IMR-90 (cell line): ENCODE data around the gene S1PR4. TPM values are rescaled to one million over a fixed set of nuclear protein-coding genes. Genes with fewer than 3 reads are reported as not detected.

Source experiments
- ATAC-seq: fragments of 200-7000 bp; cut with Tn5 transposase; 2 replicates; pipeline ENCODE4 v1.9.1; 2020; ENCODE audit warnings: low read depth, mild to moderate bottlenecking, moderate library complexity
- BruUV-seq: library from RNA; stranded (reverse); fragments of 400-500 nt; replicated peaks from 2 replicates; lab custom pipeline; 2021; lab: Mats Ljungman, UMichigan
- CTCF ChIA-PET: fragments of 300-600 bp; formaldehyde crosslinking; extraction: SDS; loops from one replicate; lab custom pipeline; 2021; ENCODE audit warnings: antibody characterized with exemption; lab: Yijun Ruan, JAX
- POLR2A ChIA-PET: fragments of 300-600 bp; sonication (Branson Sonifier 250); formaldehyde crosslinking; loops from one replicate; lab custom pipeline; 2022; ENCODE audit warnings: antibody characterized with exemption; ENCODE audit not compliant: unreplicated experiment; lab: Charles Lee
- DNase-seq: peaks from one replicate; pipeline ENCODE4 v3.0.0; 2013
- H2AFZ ChIP-seq: replicated peaks from 2 replicates; pipeline ENCODE3; 2013; ENCODE audit warnings: low read length, mild to moderate bottlenecking; ENCODE audit not compliant: poor library complexity
- H2AK5ac ChIP-seq: 2 replicates; pipeline ENCODE4 v1.6.1; 2013; ENCODE audit warnings: low read depth, low read length, inconsistent platforms
- H2AK9ac ChIP-seq: replicated peaks from 2 replicates; pipeline ENCODE3; 2013; ENCODE audit warnings: mild to moderate bottlenecking, low read depth, low read length, moderate library complexity; ENCODE audit not compliant: poor library complexity
- H2BK120ac ChIP-seq: 2 replicates; pipeline ENCODE4 v1.6.1; 2013; ENCODE audit warnings: low read depth, low read length, inconsistent platforms
- H2BK15ac ChIP-seq: 3 replicates; pipeline ENCODE4 v1.6.1; 2013; ENCODE audit warnings: low read depth, low read length, inconsistent platforms
- H2BK20ac ChIP-seq: 2 replicates; pipeline ENCODE4 v1.6.1; 2013; ENCODE audit warnings: low read depth, mild to moderate bottlenecking, inconsistent platforms, low read length, moderate library complexity
- H2BK5ac ChIP-seq: 2 replicates; pipeline ENCODE4 v1.6.1; 2013; ENCODE audit warnings: mild to moderate bottlenecking, low read depth, low read length, inconsistent platforms; ENCODE audit not compliant: poor library complexity, severe bottlenecking
- H3K14ac ChIP-seq: replicated peaks from 2 replicates; pipeline ENCODE4 v1.6.1; 2013; ENCODE audit warnings: low read depth, low read length, inconsistent platforms
- H3K18ac ChIP-seq: 2 replicates; pipeline ENCODE4 v1.6.1; 2013; ENCODE audit warnings: low read depth, low read length, control low read depth
- H3K23ac ChIP-seq: 2 replicates; pipeline ENCODE4 v1.6.1; 2013; ENCODE audit warnings: low read depth, low read length, inconsistent platforms
- H3K27ac ChIP-seq: 2 replicates; pipeline ENCODE4 v1.5.1; 2013; ENCODE audit warnings: mild to moderate bottlenecking, control low read depth, low read length; ENCODE audit not compliant: insufficient read depth
- H3K27me3 ChIP-seq: 2 replicates; pipeline ENCODE4 v1.6.1; 2013; ENCODE audit warnings: low read length; ENCODE audit not compliant: control insufficient read depth, insufficient read depth
- H3K36me3 ChIP-seq: 2 replicates; pipeline ENCODE4 v1.6.1; 2013; ENCODE audit warnings: low read length, mixed read lengths; ENCODE audit not compliant: control insufficient read depth, insufficient read depth
- H3K4ac ChIP-seq: 2 replicates; pipeline ENCODE4 v1.6.1; 2013; ENCODE audit warnings: low read depth, low read length, inconsistent platforms
- H3K4me1 ChIP-seq: 2 replicates; pipeline ENCODE4 v1.6.1; 2013; ENCODE audit warnings: low read length, mixed read lengths; ENCODE audit not compliant: control insufficient read depth, insufficient read depth
- H3K4me2 ChIP-seq: 2 replicates; pipeline ENCODE4 v1.6.1; 2013; ENCODE audit warnings: low read depth, mild to moderate bottlenecking, control low read depth, low read length, moderate library complexity
- H3K4me3 ChIP-seq: 2 replicates; pipeline ENCODE4 v1.5.1; 2013; ENCODE audit warnings: low read depth, mild to moderate bottlenecking, control low read depth, low read length, moderate library complexity; ENCODE audit not compliant: insufficient read depth
- H3K56ac ChIP-seq: 2 replicates; pipeline ENCODE4 v1.6.1; 2013; ENCODE audit warnings: low read length, inconsistent platforms; ENCODE audit not compliant: insufficient read depth; ENCODE audit errors: extremely low read depth
- H3K79me1 ChIP-seq, 2 experiments: 2 replicates each; pipeline ENCODE4 v1.6.1; 2013; ENCODE audit warnings: low read length in 2 of 2, inconsistent platforms in 1 of 2, low read depth in 1 of 2
- H3K9ac ChIP-seq: 2 replicates; pipeline ENCODE4 v1.6.1; 2013; ENCODE audit warnings: low read depth, low read length, control low read depth
- H3K9me1 ChIP-seq: 2 replicates; pipeline ENCODE4 v1.6.1; 2013; ENCODE audit warnings: low read length, inconsistent platforms; ENCODE audit not compliant: insufficient read depth
- H3K9me3 ChIP-seq: 2 replicates; pipeline ENCODE4 v1.6.1; 2013; ENCODE audit warnings: low read length; ENCODE audit not compliant: control insufficient read depth, insufficient read depth
- H4K20me1 ChIP-seq: 2 replicates; pipeline ENCODE4 v1.6.1; 2013; ENCODE audit warnings: low read length, inconsistent platforms; ENCODE audit not compliant: insufficient read depth
- H4K5ac ChIP-seq: 2 replicates; pipeline ENCODE4 v1.6.1; 2013; ENCODE audit warnings: mild to moderate bottlenecking, low read depth, low read length, control low read depth
- H4K8ac ChIP-seq, 2 experiments: 2 replicates each; pipeline ENCODE4 v1.6.1; 2013; ENCODE audit warnings: low read depth in 2 of 2, low read length in 2 of 2, control low read depth in 1 of 2, inconsistent platforms in 1 of 2
- H4K91ac ChIP-seq: 2 replicates; pipeline ENCODE4 v1.6.1; 2013; ENCODE audit warnings: low read depth, low read length, inconsistent platforms; ENCODE audit not compliant: insufficient read depth
- BHLHE40 ChIP-seq: fragments of 150-350 bp; IDR thresholded peaks from 2 replicates; pipeline ENCODE4 v1.6.1; 2016; ENCODE audit warnings: mild to moderate bottlenecking, low read depth, low read length
- CEBPB ChIP-seq: IDR thresholded peaks from 2 replicates; pipeline ENCODE4 v1.6.1; 2012; ENCODE audit warnings: low read depth, low read length, improper control_type of control experiment
- CHD1 ChIP-seq: IDR thresholded peaks from 2 replicates; pipeline ENCODE4 v1.6.1; 2012; ENCODE audit warnings: low read depth, low read length, improper control_type of control experiment
- FOS ChIP-seq: fragments of 150-350 bp; IDR thresholded peaks from 2 replicates; pipeline ENCODE4 v1.6.1; 2016; ENCODE audit warnings: low read depth, low read length
- MAFK ChIP-seq: IDR thresholded peaks from 2 replicates; pipeline ENCODE4 v1.6.1; 2012; ENCODE audit warnings: low read depth, low read length, improper control_type of control experiment
- MAZ ChIP-seq: IDR thresholded peaks from 2 replicates; pipeline ENCODE4 v1.6.1; 2012; ENCODE audit warnings: low read depth, mild to moderate bottlenecking, low read length, improper control_type of control experiment, moderate library complexity, borderline replicate concordance
- NFE2L2 ChIP-seq: fragments of 150-350 bp; IDR thresholded peaks from 2 replicates; pipeline ENCODE4 v1.6.1; 2016; ENCODE audit warnings: low read depth, mild to moderate bottlenecking, low read length
- POLR2A ChIP-seq: IDR thresholded peaks from 2 replicates; pipeline ENCODE4 v1.6.1; 2012; ENCODE audit warnings: mild to moderate bottlenecking, low read depth, low read length
- RCOR1 ChIP-seq: IDR thresholded peaks from 2 replicates; pipeline ENCODE4 v1.6.1; 2012; ENCODE audit warnings: mild to moderate bottlenecking, low read length, improper control_type of control experiment; ENCODE audit not compliant: insufficient replicate concordance
- RFX5 ChIP-seq: IDR thresholded peaks from 2 replicates; pipeline ENCODE4 v1.8.0; 2012; ENCODE audit warnings: low read depth, mild to moderate bottlenecking, low read length, moderate library complexity
- SMC3 ChIP-seq: fragments of 150-350 bp; IDR thresholded peaks from 2 replicates; pipeline ENCODE4 v1.6.1; 2016; ENCODE audit warnings: low read depth, mild to moderate bottlenecking, antibody characterized with exemption, low read length, moderate library complexity
- WGBS, 2 experiments: methylation state at CpG; one replicate each; pipeline versions ENCODE4 v1.1.5 to v1.1.7; 2013; ENCODE audit warnings: missing lambda C conversion rate in 2 of 2; ENCODE audit not compliant: insufficient read length in 1 of 2; ENCODE audit errors: extremely low coverage in 2 of 2; 5-methylcytosine and 5-hydroxymethylcytosine counted together
- dilution Hi-C: fragments of 300-500 bp; cut with HindIII; formaldehyde crosslinking; loops from one replicate; pipeline ENCODE4 v1.14.3; 2018; ENCODE audit warnings: low sequenced_read_pairs; ENCODE audit not compliant: unreplicated experiment
- in situ Hi-C: fragments of 300-500 bp; cut with MboI; formaldehyde crosslinking; loops from 3 replicates; pipeline ENCODE4 v1.14.3; 2019; ENCODE audit warnings: low sequenced_read_pairs, inconsistent platforms, mixed read lengths
- intact Hi-C: fragments of 100-400 bp; cut with micrococcal nuclease; formaldehyde crosslinking; loops from 2 replicates; pipeline ENCODE4 v1.10.0; 2022
- polyA plus RNA-seq, 3 experiments: library from polyadenylated mRNA; depleted of rRNA; stranded (reverse); fragments of >200 nt; gene quantifications; 2 replicates each; pipeline ENCODE4 v1.2.3, GENCODE V29; 2012; ENCODE audit warnings: low replicate concordance in 1 of 3
- total RNA-seq: library from RNA; depleted of rRNA; stranded (reverse); fragments of >200 nt; gene quantifications from 2 replicates; pipeline ENCODE4 v1.2.3, GENCODE V29; 2012
- TF ChIP-seq, protein P1 (sequence below): fragments of 150-350 bp; IDR thresholded peaks from 2 replicates; pipeline ENCODE4 v1.6.1; 2017; ENCODE audit warnings: mild to moderate bottlenecking, antibody characterized with exemption, low read length, low read depth
- TF ChIP-seq, protein P2 (sequence below): fragments of 150-350 bp; IDR thresholded peaks from 2 replicates; pipeline ENCODE4 v1.6.1; 2016; ENCODE audit warnings: low read depth, mild to moderate bottlenecking, low read length, moderate library complexity, borderline replicate concordance
- TF ChIP-seq, protein P3 (sequence below): conservative IDR thresholded peaks from 2 replicates; pipeline ENCODE4 v1.5.1; 2012; ENCODE audit warnings: mild to moderate bottlenecking, low read depth, low read length, improper control_type of control experiment

The S1PR4 gene
- total and polyA plus RNA-seq, 2 of the 4 experiments (the other 2 are of a cell fraction) = not detected

DNA sequence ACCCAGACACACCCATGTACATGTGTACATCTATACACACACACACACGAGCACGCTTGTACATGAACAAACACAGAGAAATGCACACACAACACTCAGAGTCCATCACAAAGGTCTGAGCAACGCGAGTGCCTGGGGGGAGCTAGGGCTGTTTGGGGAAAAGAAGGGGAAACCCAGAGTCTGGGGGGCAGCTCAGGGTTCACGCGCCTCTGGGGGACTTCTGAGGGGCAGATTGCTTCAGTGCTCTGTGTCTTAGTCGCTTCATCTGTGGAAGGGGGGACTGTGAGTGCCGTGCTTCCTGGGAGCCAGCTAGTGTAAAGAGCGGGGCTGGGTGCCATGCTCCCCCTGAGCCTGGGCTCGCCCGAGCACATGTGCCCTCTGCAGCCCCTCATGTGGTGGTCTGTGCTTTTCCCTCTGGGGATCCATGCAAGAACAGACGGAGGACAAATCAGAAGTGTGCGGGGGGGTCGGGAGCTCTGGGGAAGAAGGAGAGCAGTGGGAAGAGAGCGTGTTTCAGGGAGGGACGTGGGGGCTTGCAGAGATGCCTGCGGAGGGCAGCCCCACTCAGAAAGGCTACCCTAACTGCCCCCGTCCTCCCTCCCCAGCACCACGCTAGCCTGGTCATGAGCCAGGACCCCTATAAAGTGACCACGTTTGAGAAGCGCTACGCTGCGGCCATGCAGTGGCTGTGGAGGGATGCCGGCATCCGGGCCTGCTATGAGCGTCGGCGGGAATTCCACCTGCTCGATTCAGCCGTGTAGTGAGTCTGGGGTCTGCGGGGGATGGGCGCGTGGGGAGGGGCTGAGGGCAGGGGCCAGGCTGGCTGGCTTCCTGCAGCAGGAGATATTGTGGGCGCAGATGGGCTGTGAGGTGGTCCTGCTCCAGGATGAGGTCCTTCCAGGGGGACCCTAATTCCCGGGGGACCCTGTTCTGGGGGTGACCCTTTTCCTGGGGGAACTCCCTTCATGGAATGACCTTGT lies 28.8 kb upstream of the S1PR4 start:
- Histone ChIP-seq H3K14ac (no peak overlapping the region), H3K4me3 (no peak overlapping the region), H4K91ac (no peak overlapping the region), H4K5ac (no peak overlapping the region), H2BK20ac (no peak overlapping the region), H3K56ac (no peak overlapping the region), H3K79me1 (peaks cover 0 to 5% of the 10 kb centered on the region in 2 experiments; a peak in 1 of 4 replicates), H3K23ac (no peak overlapping the region), H3K9me1 (peaks cover 8% of the 10 kb centered on the region; the same call in 1 of the 2 replicates), H2BK5ac (no peak overlapping the region), H2BK120ac (no peak overlapping the region), H3K36me3 (no peaks in the 10 kb centered on the region), H3K27me3 (no peaks in the 10 kb centered on the region), H2AK9ac (no peak overlapping the region), H3K4ac (no peak overlapping the region), H2AK5ac (no peak overlapping the region; the same call in 1 of the 2 replicates), H3K9me3 (no peaks in the 10 kb centered on the region), H2BK15ac (no peak overlapping the region), H3K18ac (no peak overlapping the region), H3K4me2 (no peak overlapping the region), H3K27ac (no peak overlapping the region), H3K4me1 (peaks cover 2% of the 10 kb centered on the region; the same call in 1 of the 2 replicates), H3K9ac (no peak overlapping the region), H4K20me1 (no peaks in the 10 kb centered on the region; the same call in 1 of the 2 replicates), H4K8ac (no peak overlapping the region), H2AFZ (peak overlapping the region; percentile 82)
- intact Hi-C loops (no loop called here), dilution Hi-C loops (no loop called here), in situ Hi-C loops (no loop called here)
- no peak for ATAC-seq
- BruUV-seq = no TSS peak
- WGBS, 2 experiments = 45% methylated on average over 18 of the region's 35 CpGs; no CpG with 5 or more reads in 1 of the 2 experiments
- POLR2A ChIA-PET = no interaction called here
- CTCF ChIA-PET = no interaction called here
- DNase-seq = no peak
- TF ChIP-seq CEBPB = no peak
- TF ChIP-seq, protein P1, sequence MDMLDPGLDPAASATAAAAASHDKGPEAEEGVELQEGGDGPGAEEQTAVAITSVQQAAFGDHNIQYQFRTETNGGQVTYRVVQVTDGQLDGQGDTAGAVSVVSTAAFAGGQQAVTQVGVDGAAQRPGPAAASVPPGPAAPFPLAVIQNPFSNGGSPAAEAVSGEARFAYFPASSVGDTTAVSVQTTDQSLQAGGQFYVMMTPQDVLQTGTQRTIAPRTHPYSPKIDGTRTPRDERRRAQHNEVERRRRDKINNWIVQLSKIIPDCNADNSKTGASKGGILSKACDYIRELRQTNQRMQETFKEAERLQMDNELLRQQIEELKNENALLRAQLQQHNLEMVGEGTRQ = no peak
- TF ChIP-seq SMC3 = no peak
- no peak for TF ChIP-seq MAZ
- no peak for TF ChIP-seq POLR2A
- no peak for TF ChIP-seq RCOR1
- TF ChIP-seq, protein P2, sequence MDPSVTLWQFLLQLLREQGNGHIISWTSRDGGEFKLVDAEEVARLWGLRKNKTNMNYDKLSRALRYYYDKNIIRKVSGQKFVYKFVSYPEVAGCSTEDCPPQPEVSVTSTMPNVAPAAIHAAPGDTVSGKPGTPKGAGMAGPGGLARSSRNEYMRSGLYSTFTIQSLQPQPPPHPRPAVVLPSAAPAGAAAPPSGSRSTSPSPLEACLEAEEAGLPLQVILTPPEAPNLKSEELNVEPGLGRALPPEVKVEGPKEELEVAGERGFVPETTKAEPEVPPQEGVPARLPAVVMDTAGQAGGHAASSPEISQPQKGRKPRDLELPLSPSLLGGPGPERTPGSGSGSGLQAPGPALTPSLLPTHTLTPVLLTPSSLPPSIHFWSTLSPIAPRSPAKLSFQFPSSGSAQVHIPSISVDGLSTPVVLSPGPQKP = no peak
- TF ChIP-seq FOS = no peak
- TF ChIP-seq NFE2L2 = no peak
- TF ChIP-seq BHLHE40 = no peak
- TF ChIP-seq RFX5 = no peak
- TF ChIP-seq CHD1 = no peak
- TF ChIP-seq, protein P3, sequence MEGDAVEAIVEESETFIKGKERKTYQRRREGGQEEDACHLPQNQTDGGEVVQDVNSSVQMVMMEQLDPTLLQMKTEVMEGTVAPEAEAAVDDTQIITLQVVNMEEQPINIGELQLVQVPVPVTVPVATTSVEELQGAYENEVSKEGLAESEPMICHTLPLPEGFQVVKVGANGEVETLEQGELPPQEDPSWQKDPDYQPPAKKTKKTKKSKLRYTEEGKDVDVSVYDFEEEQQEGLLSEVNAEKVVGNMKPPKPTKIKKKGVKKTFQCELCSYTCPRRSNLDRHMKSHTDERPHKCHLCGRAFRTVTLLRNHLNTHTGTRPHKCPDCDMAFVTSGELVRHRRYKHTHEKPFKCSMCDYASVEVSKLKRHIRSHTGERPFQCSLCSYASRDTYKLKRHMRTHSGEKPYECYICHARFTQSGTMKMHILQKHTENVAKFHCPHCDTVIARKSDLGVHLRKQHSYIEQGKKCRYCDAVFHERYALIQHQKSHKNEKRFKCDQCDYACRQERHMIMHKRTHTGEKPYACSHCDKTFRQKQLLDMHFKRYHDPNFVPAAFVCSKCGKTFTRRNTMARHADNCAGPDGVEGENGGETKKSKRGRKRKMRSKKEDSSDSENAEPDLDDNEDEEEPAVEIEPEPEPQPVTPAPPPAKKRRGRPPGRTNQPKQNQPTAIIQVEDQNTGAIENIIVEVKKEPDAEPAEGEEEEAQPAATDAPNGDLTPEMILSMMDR = no peak
- TF ChIP-seq MAFK = no peak
